Dermis blood vessel endothelial cell (primary cell): Measurements from ENCODE around the gene KCNQ1OT1. TPM values are rescaled to one million over a fixed set of nuclear protein-coding genes. Genes with fewer than 3 reads are reported as not detected.

ENCODE experiments used
- DNase-seq: peaks from one replicate; pipeline ENCODE4 v3.0.0; 2010
- total RNA-seq: library from RNA; depleted of rRNA; stranded (reverse); fragments of >200 nt; gene quantifications from 2 replicates; pipeline ENCODE4 v1.2.3, GENCODE V29; 2014

The KCNQ1OT1 gene
- total RNA-seq, 1 donor from 2014 or later, result 1.5 TPM

DNA sequence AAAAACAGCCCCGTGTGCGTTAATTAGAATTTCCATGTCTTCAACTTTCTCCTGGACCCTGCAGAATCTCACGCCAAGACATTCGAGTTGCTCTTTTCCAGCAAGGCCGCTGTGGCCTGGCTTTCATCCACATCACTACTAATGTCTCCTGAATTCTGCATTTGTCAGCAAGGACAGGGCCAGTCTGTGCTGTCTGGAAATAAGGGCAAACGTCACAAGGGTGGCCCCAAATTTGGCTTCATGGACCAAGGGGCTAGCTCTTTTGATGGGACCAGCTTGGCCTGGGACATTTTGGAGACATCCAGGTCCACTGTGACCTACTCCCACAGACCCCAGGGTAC is 33.4 kb downstream of the KCNQ1OT1 start:
- DNase-seq, result no peak

DNA sequence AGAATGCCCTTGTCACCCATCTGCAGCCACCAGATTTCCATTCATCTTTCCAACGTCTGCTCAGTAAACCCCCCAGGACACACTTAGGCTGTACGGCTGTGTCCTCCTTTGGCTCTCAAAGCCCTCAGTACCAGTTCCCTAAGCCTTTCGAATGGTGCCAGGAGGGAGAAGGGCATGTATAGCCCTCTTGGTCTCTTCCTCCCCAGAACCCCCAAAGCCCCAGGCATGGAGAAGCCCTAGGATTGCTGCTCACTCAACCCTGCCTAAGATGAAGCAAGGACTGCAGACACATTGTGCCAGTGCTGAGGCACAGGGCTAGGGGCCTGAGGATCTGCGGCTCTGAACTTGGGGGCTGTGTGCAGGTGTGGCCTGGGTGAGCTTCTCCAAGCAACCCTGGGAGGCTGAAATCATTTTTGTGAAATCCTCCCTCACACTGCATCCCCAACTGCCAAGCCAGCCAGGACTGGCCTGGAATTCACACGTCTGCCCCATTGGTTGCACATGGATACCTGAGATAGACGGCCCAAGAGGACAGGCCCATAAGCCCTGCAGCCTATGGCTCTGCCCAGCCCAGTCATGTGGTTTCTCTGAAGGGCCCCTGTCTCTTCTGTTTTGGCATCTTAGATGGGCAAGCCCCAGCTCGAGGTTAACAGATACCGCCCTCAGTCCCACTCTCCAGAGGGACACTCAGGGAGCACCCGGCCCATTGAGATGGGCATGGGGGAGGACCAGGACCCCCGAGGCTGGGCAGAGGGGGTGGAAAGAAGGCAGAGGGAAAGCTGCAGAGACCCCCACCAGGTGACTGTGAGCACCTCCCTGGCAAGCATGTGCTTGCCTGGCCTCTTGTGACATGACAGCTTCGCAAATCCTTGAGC is 34.0 kb downstream of the KCNQ1OT1 start:
- DNase-seq, result no peak

DNA sequence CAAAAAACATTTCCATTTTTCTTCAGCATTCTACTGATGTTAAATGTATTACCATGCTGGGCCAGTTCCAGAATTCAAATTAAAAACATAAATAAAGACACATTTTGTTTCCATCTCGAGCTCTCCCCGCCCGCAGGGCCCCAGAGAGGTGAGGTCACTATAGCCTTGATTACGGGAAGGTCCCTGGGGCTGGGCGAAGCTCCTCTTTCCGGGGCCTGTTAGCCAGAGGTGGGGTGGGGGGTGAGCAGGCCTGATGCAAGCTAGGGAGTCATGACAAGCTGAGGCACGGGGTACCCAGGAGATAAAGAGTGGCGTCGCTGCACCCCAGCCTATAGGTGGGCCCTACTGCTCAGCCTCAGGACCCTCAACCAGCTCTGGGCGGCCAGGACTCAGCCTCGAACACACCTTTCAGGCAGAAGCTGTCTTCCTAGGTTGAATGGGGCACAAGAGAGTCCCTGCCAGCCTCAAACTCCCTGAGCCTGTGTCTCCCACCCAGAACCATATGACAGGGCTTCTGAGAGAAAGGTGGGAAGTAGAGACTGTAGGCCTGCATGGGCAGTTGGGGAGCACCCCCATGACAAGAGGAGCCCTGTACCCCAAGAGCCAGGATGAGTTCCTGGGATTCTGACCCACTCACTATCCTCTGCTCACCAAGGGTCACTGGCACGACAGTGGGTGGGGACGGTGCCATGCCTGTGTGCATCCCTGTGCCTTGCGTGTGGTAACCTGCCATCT is 34.8 kb downstream of the KCNQ1OT1 start:
- no peak for DNase-seq

DNA sequence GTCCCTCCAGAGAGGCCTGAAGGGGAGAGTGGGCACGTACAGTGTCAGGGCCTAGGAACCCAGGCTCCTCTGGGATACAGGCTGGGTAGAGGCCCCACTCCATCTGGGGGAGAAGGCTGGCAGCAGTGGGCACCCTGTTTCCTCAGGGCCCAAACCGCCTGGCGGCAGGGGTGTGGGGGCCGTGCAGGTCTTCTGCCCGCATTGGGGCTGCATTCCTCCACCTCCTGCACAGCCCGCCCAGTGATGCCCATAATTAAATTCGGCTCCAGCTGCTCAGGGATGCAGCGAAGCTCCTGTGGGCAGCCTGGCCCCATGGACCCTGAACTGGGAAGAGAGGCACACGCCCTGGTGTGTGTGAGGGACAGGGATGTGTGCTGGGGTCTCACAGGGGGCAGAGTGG is 35.4 kb downstream of the KCNQ1OT1 start:
- no peak for DNase-seq

DNA sequence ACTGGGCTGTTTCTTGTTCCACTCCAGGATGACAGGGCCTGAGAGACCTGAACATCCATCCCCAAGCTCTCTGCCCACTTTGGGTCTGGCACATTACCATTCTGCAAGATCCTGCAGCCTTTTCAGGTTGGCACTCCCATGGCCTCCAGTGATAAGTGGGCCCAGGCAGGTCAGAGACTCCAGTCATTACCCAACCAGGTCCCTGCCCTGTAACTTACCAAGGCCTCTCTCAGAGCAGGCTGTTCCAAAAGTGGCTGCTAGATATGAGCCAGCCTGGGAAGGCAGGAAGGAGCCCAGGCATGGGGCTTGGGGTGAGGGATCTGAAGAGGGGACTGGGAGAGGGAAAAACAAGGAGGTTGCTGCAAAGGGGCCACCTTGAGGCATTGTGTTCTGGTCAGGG is 35.9 kb downstream of the KCNQ1OT1 start:
- DNase-seq, result no peak

DNA sequence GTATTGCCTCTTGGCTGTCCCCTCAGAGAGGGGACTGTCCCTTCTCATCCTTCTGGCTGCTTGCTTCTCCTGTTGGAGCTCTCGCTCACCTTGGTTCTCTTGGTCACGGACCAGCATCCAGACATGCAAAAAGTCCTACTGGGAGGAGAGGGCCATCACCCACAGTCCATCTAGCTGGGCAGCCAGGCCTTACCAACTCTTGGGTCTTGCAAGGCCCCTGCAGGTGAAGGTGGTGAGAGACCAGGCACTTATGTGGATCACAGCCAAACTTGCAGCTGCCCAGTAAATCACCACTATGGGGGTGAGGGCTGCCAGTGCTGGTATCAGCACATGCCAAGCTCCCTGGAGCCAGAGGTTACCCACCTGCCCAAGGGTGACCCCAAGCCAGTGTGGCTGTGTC is 36.3 kb downstream of the KCNQ1OT1 start:
- no peak for DNase-seq

DNA sequence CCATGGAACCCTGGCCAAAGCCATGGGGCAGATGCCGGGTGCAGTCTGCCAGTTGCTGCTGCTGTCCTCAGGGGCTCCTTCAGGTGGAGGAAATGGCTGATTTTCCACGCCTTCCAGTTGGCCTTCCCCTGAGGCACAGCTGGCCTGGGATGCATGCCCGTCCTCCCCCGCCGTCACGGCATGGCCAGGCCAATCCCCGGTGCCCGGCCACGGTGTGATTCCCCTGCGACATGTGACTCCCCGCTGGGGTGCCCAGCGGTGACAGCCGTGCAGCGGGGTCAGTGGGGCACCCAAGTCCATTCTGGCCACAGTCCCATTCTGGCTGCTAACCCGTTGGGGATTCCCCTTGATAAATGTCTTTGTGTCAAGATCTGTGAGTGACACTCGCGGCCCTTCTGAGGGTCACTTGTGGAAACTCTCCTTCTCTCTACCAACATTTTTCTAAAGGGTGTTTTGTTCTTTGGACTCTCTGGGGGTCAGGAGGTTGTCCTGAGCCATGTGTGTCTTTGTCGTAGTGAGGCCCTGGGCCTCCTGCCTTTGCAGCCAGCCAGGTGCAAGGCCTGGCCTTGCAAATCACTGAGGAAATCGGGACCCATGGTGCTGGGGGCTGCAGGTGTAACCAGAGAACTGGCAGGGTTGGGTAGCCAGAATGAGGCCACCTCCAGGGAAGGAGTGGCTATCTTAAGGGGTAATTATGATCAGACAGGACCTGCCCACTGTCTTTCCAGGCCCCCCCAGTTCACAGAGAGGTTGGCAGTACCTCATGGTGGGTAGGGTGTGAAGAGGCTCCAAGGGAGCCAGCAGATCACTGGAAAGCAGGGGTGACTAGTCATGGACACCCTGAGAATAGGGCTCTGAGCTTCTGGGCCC is 37.1 kb downstream of the KCNQ1OT1 start:
- no peak for DNase-seq

DNA sequence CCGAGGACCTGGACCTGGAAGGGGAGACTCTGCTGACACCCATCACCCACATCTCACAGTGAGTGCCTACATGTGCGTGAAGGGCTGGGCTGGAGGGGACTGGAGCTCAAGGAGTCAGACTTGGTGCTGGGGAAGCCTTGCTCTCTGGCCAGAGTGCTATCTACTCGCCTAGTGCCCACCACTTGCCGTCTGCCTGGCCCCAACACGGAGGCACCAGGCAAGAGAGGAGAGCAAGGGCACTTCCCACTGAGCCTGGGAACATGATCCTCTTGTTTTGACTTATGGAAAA is 37.8 kb downstream of the KCNQ1OT1 start:
- no peak for DNase-seq

DNA sequence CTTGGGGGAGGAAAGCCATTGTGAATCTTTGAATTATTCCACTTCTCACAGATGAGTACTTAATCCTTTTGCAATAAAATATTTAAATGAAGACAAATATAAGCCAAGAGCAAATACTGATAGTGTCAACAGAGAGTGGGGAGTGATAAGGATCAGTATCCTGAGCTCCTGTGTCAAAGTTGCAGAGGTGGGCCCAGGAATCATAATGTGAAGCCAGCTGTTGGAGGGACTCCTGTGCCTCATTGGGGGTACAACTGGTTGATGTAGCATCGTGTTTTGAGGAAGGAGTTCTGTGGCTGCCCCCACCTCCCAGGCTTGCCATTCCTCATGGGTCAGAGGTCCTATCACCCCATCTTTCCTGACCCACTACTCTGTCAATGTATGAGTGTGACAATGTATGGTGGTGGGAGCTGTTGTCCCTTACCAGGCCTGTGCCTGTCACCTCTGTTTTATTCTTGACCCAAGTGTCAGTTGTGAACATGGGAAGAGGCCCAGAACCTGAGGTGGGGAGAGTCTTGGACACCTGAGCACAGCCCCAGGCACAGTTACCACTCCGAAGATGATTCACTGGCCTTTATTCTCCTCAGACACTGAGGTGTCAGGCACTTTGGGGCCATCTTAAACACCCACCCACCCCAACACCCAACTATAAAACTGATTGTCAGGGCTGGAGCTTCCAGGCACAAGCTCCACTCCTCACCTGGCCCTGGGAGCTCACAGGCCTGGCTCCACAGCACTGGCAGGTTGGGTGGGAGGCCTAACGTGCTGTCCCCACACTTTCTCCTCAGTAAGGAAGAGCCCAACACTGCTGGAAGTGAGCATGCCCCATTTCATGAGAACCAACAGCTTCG is 38.4 kb downstream of the KCNQ1OT1 start:
- DNase-seq, result no peak

DNA sequence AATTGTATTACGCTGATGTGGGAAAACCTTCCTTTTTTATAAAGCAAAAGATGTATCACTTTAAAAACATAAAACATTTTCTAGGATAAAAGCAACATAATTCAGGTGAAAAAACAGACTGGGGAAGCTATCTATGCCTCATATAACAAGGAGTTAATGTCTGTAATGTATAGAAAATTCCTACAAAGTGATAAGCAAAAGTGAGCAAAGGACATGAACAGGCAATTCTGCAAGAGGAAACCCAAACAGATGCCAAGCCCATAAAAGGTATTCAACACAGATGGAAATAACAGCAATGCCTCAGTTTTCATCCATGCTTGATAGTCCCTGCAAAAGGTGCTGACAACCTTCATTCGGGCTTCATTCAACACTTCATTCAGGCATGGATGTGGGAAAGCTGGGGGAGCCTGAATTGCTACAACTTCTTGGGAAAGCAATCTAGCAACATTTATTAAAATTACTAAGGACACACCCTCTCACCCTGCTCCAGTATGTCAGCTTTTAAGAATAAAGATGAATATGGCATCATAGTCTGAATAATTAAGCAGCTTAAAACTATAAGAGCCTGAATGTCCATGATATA is 39.3 kb downstream of the KCNQ1OT1 start:
- no peak for DNase-seq

DNA sequence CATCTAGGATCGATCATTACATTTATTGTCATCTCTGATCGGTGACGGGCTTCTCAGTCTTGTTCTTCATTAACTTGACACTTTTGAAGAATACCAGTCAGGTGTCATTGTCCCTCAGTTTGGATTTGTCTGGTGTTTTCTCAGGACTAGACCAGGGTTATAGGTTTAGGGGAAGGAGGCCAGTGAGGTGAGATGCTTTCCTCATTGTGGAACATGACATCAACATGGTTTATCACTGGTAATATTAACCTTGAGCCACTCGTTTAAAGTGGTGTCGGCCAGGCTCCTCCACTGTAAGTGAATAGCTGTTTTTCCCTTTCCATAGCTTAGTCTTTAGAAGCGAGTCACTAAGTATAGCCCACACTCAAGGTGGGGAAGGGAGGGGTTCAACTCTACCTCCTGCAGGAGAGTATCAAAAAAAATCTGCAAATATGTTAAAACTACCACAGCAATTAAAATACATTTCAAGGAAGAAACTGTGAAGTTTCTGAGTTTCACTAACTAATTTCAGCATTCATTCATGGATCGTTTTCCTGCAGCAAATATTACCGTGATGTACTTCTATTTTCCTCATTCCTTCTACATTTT is 42.0 kb downstream of the KCNQ1OT1 start:
- DNase-seq, result no peak

DNA sequence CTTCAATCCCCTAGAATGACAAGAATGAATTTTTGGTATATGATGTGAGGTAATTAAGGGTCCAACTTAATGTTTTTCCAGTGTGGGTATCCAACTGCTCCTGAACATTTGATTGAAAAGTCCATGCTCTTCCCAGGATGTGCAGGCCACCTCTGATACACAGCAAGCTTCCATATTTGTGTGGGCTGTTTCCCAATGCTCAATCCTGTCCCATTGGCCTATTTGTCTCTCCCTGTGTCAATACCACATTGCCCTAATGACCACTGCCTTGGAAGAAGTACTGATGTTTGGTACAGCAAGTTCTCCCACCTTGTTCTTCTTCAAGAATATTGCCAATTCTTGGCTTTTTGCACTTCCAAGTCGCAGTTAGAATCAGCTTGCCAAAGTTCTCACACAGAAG is 42.9 kb downstream of the KCNQ1OT1 start:
- no peak for DNase-seq

DNA sequence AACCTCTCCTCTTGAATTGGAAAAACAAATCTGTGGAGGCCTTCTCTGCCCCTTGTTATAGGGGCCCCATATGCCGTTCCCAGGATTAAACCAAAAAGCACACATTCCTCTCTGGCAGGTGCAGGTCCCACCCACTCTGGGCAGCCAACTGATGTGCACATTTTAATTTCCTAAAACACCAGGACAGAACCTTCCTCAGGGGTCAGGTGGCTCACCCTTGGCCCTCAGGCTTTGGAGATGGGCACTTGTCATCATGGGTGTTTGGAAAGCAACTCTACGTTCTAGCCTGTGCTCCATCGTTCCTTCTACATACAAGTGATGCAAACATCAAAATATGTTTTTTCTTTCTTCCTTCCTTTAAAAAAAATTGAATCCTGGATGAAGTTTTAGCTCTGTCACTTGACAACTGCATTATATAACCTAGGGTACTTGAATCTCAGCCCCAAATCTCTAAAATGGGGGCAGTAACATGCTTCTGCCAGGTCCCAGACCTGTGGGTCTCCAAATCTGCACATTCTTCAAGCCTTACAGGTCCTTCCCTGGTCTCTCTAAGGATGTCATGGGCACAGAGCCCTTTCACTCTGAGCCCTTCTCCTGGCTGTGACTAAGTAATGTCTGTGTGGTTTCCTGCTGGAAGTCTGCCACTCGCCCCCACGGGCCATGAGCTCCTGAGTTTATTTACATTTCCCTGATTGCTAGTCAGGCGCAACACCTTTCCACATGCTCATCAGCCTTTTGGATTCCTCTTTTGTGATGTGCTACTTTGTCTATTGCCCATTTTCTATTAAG is 43.8 kb downstream of the KCNQ1OT1 start:
- peak; percentile 8 for DNase-seq

DNA sequence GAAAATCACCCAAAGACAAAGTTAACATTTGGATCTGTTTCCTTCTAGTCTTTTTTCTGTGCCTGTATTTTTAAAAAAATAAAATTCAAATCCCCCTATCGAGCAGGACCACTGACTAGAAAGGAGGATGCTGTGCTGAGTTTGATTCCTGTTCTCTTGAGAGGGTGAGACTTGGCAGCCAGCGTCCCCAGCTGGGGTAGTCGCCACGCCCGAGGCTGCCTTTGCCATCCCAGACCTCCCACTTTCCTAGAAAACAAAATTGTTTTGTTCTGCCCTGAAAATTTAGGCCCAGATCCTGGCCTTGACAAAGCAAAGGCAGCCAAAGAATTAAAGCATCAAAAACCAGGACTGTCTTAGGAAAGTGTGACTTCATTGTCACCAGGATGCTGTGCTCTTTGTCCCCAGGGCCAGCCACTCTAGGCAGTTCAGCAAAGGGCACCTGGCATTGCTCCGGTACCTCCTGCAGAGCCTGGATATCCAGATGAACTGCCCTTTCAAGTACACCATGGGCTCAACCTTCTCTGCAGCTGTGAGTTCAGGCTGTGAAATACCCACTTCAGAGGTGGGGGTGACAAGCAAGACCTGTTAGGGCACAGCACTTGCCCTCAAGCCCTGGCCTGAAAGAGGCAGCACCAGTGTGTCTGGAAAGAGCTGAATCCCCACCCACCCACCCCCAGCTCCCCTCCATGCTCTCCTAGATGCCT is 44.6 kb downstream of the KCNQ1OT1 start:
- no peak for DNase-seq

DNA sequence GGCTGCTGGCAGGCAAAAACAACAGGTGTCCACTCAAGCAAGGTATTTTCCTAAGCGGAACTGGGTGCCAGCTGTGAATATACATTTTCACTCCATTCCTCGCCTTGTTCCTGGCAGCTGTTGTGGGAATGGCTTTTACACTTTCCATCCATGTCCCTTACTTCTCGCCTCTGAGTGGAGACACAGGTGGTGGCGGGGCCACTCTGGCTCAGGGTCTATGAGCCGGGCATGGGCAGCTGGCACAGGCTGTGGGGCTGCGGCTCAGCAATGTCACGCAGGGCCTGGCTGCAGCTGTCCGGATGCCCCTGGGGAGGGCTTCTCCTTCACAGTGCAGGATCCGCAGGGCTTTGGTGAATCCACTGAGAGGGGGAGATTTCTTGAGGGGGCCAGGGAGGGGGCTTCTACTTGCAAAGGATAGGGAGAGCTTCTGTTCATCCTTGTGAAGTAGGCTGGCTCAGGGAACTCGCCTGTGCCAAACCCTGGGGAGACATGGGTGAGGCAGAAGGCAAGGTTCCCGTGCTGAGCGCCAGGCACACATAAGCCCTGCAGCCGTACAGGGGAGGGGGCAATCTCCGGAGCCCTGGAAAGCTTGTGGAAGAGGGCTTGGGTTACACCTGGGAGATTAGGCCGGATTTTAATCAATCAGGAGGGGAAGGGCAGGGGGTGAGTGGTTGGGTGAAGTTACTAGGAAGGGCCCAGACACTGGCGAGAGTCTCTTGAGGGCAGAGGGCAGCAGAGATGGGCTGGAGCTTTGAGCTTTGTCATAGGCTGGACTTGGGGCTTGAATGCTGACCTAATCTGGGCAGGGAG is 45.7 kb downstream of the KCNQ1OT1 start:
- DNase-seq, result no peak

DNA sequence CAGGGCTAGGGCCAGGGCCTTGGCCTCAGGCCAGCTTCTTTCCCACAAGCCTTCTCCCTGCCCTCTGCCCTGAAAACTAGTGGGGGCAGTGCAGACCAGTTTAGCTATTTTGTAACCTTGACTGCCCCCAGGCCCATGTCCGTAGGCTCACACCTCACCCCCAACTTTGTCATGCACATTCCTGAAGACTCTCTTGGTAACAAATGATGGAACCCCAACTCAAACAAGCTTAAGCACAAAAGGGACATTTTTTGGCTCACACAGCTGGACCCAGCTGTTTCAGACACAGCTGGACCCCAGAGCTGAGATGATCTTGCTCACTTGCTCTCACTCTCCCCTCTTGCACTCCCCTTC is 46.6 kb downstream of the KCNQ1OT1 start:
- no peak for DNase-seq

DNA sequence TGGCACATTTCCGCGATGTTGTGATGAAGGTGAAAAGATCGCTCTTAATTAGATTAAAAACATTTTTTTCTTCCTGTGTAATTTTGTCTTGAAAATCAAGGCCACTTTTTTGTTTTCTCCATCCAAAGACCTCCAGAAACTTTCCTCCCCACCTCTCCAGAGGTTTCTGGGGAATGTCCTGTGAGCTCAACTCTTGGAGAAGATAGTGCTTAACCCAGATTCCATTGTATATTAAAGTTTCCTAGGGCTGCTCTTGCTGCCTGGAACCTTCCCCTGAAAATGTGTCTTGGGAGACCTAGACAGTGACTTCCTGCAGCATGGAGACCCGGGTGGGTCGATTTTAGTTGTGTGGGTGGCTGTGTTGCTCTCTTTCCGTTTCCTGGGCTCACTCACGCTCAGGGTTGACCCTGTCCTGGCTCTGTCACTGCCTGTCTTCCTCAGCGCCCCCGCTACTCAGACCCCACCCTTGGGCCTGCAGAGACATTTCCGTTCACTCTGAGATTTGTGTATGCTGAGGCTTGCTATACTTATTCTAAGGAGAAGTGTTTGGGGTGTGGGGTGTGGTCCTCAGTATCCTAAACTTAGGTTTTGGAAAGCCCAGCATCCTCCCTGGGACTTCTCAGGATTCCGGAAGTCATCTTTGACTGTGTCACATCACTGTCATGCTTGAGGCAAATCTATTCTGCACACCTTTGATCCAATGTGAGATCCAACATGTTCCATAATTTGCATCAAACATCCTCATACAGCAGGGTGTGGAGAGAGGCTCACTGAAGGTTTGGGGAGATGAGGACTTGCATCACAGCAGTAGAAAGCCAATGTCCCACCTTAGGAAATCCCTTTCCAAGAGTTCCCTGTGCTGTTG is 47.2 kb downstream of the KCNQ1OT1 start:
- DNase-seq, result no peak

DNA sequence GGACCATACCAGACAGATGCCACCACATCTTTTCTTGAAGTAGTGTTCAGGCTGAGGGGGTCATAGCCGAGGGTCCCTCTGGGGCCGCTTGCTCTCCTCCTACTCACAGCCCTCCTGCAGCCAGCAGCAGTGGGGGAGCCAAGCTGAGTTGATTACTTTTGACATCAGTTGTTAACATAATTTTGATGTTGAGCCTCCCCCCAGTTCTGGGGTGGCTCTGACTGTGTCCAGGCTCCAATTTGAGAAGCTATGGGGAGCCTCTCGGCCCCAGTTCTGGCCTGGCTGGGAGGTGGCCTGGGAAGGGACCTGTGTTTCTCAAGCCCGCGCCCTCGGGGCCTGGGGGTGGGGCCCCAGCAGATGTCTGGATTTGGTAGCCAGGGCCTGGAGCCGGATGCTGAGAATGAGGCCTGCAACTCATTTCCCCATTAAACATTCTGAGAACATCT is 47.9 kb downstream of the KCNQ1OT1 start:
- no peak for DNase-seq
